ENCODE results near the gene STXBP1.

Gene STXBP1

GRCh38 chr9:127595611-127596010, 16.5 kb upstream of the STXBP1 start:
- Histone ChIP-seq H3K9ac (ENCODE audit: low read depth, low read length) (no peak overlapping the region), H3K4me3 (ENCODE audit: low read depth, low read length) (no peak overlapping the region), H3K36me3 (ENCODE audit: control insufficient read depth, insufficient read depth, low read length) (no peaks in the 10 kb centered on the region), H3K27ac (ENCODE audit: low read depth, low read length) (no peak overlapping the region), H3K4me1 (ENCODE audit: control insufficient read depth, insufficient read depth, low read length) (no peaks in the 10 kb centered on the region), H3K9me3 (ENCODE audit: control insufficient read depth, insufficient read depth, low read length) (no peaks in the 10 kb centered on the region), H3K27me3 (ENCODE audit: control insufficient read depth, insufficient read depth, low read length) (no peaks in the 10 kb centered on the region)

DNA sequence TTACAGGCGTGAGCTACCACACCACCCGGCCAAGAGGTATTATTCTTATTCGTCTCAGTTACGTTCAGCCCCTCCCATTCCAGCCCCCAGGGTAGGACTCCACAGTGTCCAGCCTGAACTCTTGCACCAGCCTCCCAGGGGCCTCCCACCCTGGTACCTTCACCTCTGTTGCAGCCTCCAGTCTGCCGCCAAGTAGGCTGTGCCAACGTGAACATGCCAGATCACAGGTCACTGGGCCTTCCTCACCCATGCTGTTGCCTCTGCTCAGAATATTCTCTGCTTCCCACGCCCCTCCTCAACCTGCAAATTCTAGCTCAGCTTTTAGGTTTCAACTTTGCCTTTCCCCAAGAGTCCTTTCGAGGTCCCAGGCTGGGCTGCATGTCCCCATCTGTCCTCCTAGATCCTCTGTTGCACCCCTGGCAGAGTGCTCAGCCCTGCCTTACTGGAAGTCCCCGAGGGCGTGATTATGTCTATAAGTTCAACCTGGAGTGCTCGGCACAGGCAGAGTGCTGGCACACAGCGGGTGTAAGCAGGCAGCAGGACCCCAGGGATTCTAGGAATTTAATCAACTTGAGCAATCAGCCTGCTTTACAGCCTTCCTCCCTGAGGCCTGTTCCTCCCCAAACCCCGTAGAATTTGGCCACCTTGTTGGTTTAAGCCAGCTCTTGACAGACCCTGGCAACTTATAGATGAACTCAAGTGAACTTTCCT, 13.1 kb upstream of the STXBP1 start:
- H3K36me3 ChIP-seq (ENCODE audit: control insufficient read depth, insufficient read depth, low read length), result no peaks in the 10 kb centered on the region
- no peak overlapping the region for H3K27ac ChIP-seq (ENCODE audit: low read depth, low read length)
- no peaks in the 10 kb centered on the region for H3K9me3 ChIP-seq (ENCODE audit: control insufficient read depth, insufficient read depth, low read length)
- no peak overlapping the region for H3K9ac ChIP-seq (ENCODE audit: low read depth, low read length)
- H3K27me3 ChIP-seq (ENCODE audit: control insufficient read depth, insufficient read depth, low read length), result no peaks in the 10 kb centered on the region
- H3K4me1 ChIP-seq (ENCODE audit: control insufficient read depth, insufficient read depth, low read length), result no peaks in the 10 kb centered on the region
- H3K4me3 ChIP-seq (ENCODE audit: low read depth, low read length), result no peak overlapping the region

DNA sequence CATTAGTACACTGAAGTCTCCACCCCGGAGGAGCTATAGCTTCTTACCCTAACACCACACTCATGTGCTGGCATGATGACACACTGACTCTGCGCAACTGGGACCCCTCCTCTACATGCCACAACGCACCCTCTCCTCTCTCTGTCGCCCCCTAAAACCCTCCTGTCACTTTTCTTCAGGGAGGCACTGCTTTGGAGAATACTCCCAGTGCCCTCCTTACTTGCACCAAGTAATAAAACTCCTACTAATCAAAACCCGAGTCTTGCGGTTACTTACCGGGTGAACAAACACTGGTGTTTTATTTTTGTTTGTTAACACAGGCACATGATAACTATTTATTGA, 12.6 kb upstream of the STXBP1 start:
- no peaks in the 10 kb centered on the region for H3K9me3 ChIP-seq (ENCODE audit: control insufficient read depth, insufficient read depth, low read length)

DNA sequence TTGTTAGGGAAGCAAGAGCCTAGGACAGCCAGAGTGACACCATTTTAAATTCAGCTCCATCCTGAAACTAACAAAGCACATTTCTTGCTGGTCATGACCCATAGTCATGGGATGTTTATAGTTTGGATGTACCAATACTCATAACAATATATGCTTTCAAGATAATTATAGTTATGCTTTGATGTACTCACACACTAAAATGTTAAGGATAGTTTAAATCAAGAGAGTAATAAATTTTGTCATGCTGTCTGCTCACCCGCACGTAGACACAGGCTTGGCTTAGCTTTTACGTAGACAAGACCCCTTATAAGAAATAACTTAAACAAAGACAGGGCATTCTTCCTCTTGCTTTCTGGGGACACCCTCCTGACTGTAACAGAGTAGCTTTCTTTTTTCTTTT, 8.9 kb upstream of the STXBP1 start:
- H3K4me3 ChIP-seq (ENCODE audit: low read depth, low read length), result no peak overlapping the region
- H3K9ac ChIP-seq (ENCODE audit: low read depth, low read length), result no peak overlapping the region
- peaks cover 7% of the 10 kb centered on the region for H3K4me1 ChIP-seq (ENCODE audit: control insufficient read depth, insufficient read depth, low read length)
- no peak overlapping the region for H3K27ac ChIP-seq (ENCODE audit: low read depth, low read length)
- no peaks in the 10 kb centered on the region for H3K9me3 ChIP-seq (ENCODE audit: control insufficient read depth, insufficient read depth, low read length)
- no peaks in the 10 kb centered on the region for H3K36me3 ChIP-seq (ENCODE audit: control insufficient read depth, insufficient read depth, low read length)
- no peaks in the 10 kb centered on the region for H3K27me3 ChIP-seq (ENCODE audit: control insufficient read depth, insufficient read depth, low read length)

More for the DNA sequence above, 12.6 kb upstream of the STXBP1 start:
- Histone ChIP-seq H3K27ac (ENCODE audit: low read depth, low read length) (no peak overlapping the region), H3K36me3 (ENCODE audit: control insufficient read depth, insufficient read depth, low read length) (no peaks in the 10 kb centered on the region), H3K4me1 (ENCODE audit: control insufficient read depth, insufficient read depth, low read length) (no peaks in the 10 kb centered on the region), H3K9ac (ENCODE audit: low read depth, low read length) (no peak overlapping the region), H3K4me3 (ENCODE audit: low read depth, low read length) (no peak overlapping the region), H3K27me3 (ENCODE audit: control insufficient read depth, insufficient read depth, low read length) (no peaks in the 10 kb centered on the region)

DNA sequence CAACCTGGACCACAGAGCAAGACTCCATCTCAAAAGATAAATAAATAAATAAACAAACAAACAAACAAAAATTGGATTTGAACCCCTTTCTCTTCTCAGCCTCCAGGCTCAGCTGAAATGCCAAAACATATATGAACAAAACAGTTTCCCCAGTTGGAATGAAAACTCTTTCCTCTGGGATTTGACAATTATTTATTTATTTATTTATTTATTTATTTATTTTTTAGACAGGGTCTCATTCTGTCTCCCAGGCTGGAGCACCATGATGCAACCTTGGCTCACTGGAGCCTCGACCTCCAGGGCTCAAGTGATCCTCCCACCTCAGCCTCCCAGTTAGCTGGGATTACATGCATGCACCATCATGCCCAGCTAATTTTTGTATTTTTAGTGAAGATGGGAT, 6.0 kb upstream of the STXBP1 start:
- Histone ChIP-seq H3K36me3 (ENCODE audit: control insufficient read depth, insufficient read depth, low read length) (no peaks in the 10 kb centered on the region), H3K9me3 (ENCODE audit: control insufficient read depth, insufficient read depth, low read length) (no peaks in the 10 kb centered on the region), H3K27me3 (ENCODE audit: control insufficient read depth, insufficient read depth, low read length) (peaks cover 22% of the 10 kb centered on the region), H3K4me3 (ENCODE audit: low read depth, low read length) (no peak overlapping the region), H3K9ac (ENCODE audit: low read depth, low read length) (no peak overlapping the region), H3K4me1 (ENCODE audit: control insufficient read depth, insufficient read depth, low read length) (peaks cover 10% of the 10 kb centered on the region), H3K27ac (ENCODE audit: low read depth, low read length) (no peak overlapping the region)

- Histone ChIP-seq H3K27me3 (ENCODE audit: control insufficient read depth, insufficient read depth, low read length) (peaks cover 32% of the 10 kb centered on the region), H3K4me3 (ENCODE audit: low read depth, low read length) (peak overlapping the region; percentile 66), H3K27ac (ENCODE audit: low read depth, low read length) (peak overlapping the region; percentile 22), H3K9ac (ENCODE audit: low read depth, low read length) (no peak overlapping the region), H3K9me3 (ENCODE audit: control insufficient read depth, insufficient read depth, low read length) (no peaks in the 10 kb centered on the region), H3K4me1 (ENCODE audit: control insufficient read depth, insufficient read depth, low read length) (peaks cover 15% of the 10 kb centered on the region), H3K36me3 (ENCODE audit: control insufficient read depth, insufficient read depth, low read length) (no peaks in the 10 kb centered on the region)
These were observed 3.7 kb upstream of the STXBP1 start for GRCh38 chr9:127608104-127608966.

DNA sequence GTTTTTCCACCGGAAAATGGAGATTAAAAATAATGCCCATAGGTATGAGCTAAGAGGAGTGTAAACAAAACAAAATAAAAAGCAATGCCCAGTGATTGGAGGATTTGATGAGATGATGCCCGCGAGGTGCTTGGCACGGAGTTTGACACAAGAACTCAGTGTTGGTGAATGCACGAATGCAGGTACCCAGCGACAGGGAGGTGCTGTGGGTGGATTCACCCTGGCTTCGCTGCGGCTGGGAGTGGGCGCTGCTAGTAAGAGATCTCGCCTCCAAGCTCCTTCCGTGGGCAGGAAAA, 526 bp upstream of the STXBP1 start:
- Histone ChIP-seq H3K4me3 (ENCODE audit: low read depth, low read length) (peak overlapping the region; percentile 94), H3K27me3 (ENCODE audit: control insufficient read depth, insufficient read depth, low read length) (peaks cover 40% of the 10 kb centered on the region), H3K36me3 (ENCODE audit: control insufficient read depth, insufficient read depth, low read length) (no peaks in the 10 kb centered on the region), H3K27ac (ENCODE audit: low read depth, low read length) (no peak overlapping the region), H3K9me3 (ENCODE audit: control insufficient read depth, insufficient read depth, low read length) (no peaks in the 10 kb centered on the region), H3K4me1 (ENCODE audit: control insufficient read depth, insufficient read depth, low read length) (peaks cover 21% of the 10 kb centered on the region), H3K9ac (ENCODE audit: low read depth, low read length) (peak overlapping the region; percentile 30; the same call in 1 of the 2 replicates)

- no peak overlapping the region for H3K27ac ChIP-seq (ENCODE audit: low read depth, low read length)
- peaks cover 15% of the 10 kb centered on the region; the same call in 1 of the 2 replicates for H3K4me1 ChIP-seq (ENCODE audit: control insufficient read depth, insufficient read depth, low read length)
- H3K27me3 ChIP-seq (ENCODE audit: control insufficient read depth, insufficient read depth, low read length), result peaks cover 40% of the 10 kb centered on the region
- peak overlapping the region; percentile 27; the same call in 1 of the 2 replicates for H3K9ac ChIP-seq (ENCODE audit: low read depth, low read length)
- H3K9me3 ChIP-seq (ENCODE audit: control insufficient read depth, insufficient read depth, low read length), result no peaks in the 10 kb centered on the region
- H3K36me3 ChIP-seq (ENCODE audit: control insufficient read depth, insufficient read depth, low read length), result no peaks in the 10 kb centered on the region
- H3K4me3 ChIP-seq (ENCODE audit: low read depth, low read length), result peak overlapping the region; percentile 81
These were observed 984 bp downstream of the STXBP1 start for GRCh38 chr9:127612939-127613582.

GRCh38 chr9:127613583-127613954, 1.5 kb downstream of the STXBP1 start:
- peak overlapping the region; percentile 27; the same call in 1 of the 2 replicates for H3K9ac ChIP-seq (ENCODE audit: low read depth, low read length)

DNA sequence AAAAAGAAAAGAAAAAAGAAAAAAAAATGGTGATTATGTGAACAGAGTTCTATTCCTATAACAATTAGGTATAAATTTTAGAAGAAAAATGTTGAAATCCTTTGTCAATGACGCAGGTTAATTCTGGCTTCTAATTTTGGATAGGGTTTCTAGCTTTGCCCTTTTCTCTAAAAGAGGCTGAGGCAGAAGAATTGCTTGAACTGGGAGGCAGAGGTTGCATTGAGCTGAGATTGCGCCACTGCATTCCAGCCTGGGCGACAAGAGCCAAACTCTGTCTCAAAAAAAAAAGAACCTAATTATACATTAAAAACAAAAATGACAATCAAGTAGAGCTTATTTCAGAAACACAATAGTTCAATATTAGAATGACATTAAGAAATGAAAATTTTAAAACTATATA, 2.9 kb downstream of the STXBP1 start:
- no peaks in the 10 kb centered on the region for H3K9me3 ChIP-seq (ENCODE audit: control insufficient read depth, insufficient read depth, low read length)
- peaks cover 28% of the 10 kb centered on the region for H3K27me3 ChIP-seq (ENCODE audit: control insufficient read depth, insufficient read depth, low read length)
- H3K27ac ChIP-seq (ENCODE audit: low read depth, low read length), result no peak overlapping the region
- no peak overlapping the region for H3K4me3 ChIP-seq (ENCODE audit: low read depth, low read length)
- H3K36me3 ChIP-seq (ENCODE audit: control insufficient read depth, insufficient read depth, low read length), result no peaks in the 10 kb centered on the region
- H3K4me1 ChIP-seq (ENCODE audit: control insufficient read depth, insufficient read depth, low read length), result 0 out of 2 replicates have a peak, but pooled peaks cover 11% of the 10 kb centered on the region
- H3K9ac ChIP-seq (ENCODE audit: low read depth, low read length), result no peak overlapping the region

More at GRCh38 chr9:127613583-127613954, 1.5 kb downstream of the STXBP1 start:
- peaks cover 40% of the 10 kb centered on the region for H3K27me3 ChIP-seq (ENCODE audit: control insufficient read depth, insufficient read depth, low read length)
- H3K4me1 ChIP-seq (ENCODE audit: control insufficient read depth, insufficient read depth, low read length), result 0 out of 2 replicates have a peak, but pooled peaks cover 13% of the 10 kb centered on the region
- no peak overlapping the region for H3K27ac ChIP-seq (ENCODE audit: low read depth, low read length)
- H3K36me3 ChIP-seq (ENCODE audit: control insufficient read depth, insufficient read depth, low read length), result no peaks in the 10 kb centered on the region
- peak overlapping the region; percentile 81 for H3K4me3 ChIP-seq (ENCODE audit: low read depth, low read length)
- H3K9me3 ChIP-seq (ENCODE audit: control insufficient read depth, insufficient read depth, low read length), result no peaks in the 10 kb centered on the region

All from HUES48 (cell line).